ENCODE measurements around the gene KIAA0753. TPM values are rescaled to one million over a fixed set of nuclear protein-coding genes. Genes with fewer than 3 reads are reported as not detected.

Gene KIAA0753
- total RNA-seq, 1 donor from 2014 or later: 15.7 TPM

- no peak for TF ChIP-seq CTCF (conservative IDR thresholded peaks at IDR 0.05; ENCODE audit: low read depth, low read length)
- DNase-seq (ENCODE audit: low read depth): no peak
- no peak overlapping the region for H3K4me3 ChIP-seq (ENCODE audit: low read depth, low read length)
Measured at GRCh38 chr17:6530324-6530920, 110.1 kb downstream of the KIAA0753 start.

GRCh38 chr17:6528557-6528956, 112.0 kb downstream of the KIAA0753 start:
- TF ChIP-seq CTCF (conservative IDR thresholded peaks at IDR 0.05; ENCODE audit: low read depth, low read length): no peak
- no peak for DNase-seq (ENCODE audit: low read depth)
- no peak overlapping the region for H3K4me3 ChIP-seq (ENCODE audit: low read depth, low read length)

Other genes starting within 250 kb of the KIAA0753 start
- gene AIPL1, start 205.6 kb downstream of the KIAA0753 start, total RNA-seq: not detected in 2 replicates
- 65.1 and 74.3 TPM in 2 replicates for gene PIMREG, start 196.3 kb downstream of the KIAA0753 start, total RNA-seq
- 0.65 and 1.3 TPM in 2 replicates for gene PITPNM3, start 84.2 kb downstream of the KIAA0753 start, total RNA-seq
- gene TXNDC17, start 349 bp upstream of the KIAA0753 start, total RNA-seq: 351 and 501 TPM in 2 replicates
- gene MED31, start 10.9 kb upstream of the KIAA0753 start, total RNA-seq: 10.1 and 23.9 TPM in 2 replicates
- gene C17orf100, start 11.1 kb upstream of the KIAA0753 start, total RNA-seq: 0.22 and 1.2 TPM in 2 replicates
- not detected in 2 replicates for gene SLC13A5, start 72.7 kb upstream of the KIAA0753 start, total RNA-seq
- gene XAF1, start 115.3 kb upstream of the KIAA0753 start, total RNA-seq: 0.06 TPM in 1 of 2 replicates, not detected in the other
- not detected in 2 replicates for gene FBXO39, start 135.5 kb upstream of the KIAA0753 start, total RNA-seq
- not detected in 2 replicates for gene TEKT1, start 191.0 kb upstream of the KIAA0753 start, total RNA-seq